SK-N-MC (cell line): ENCODE data around the gene TMEM50B.

Experiments
- EZH2 ChIP-seq: fragments of 200-600 bp; sonication (generic); IDR thresholded peaks from one replicate; pipeline ENCODE4 v1.6.1; 2017; ENCODE audit warnings: antibody characterized with exemption
- POLR2AphosphoS5 ChIP-seq: IDR thresholded peaks from 2 replicates; pipeline ENCODE4 v1.6.1; 2012; ENCODE audit warnings: mild to moderate bottlenecking, low read depth, low read length, borderline replicate concordance

GRCh38 chr21:33403786-33404585, 75.8 kb downstream of the TMEM50B start:
- no peak for TF ChIP-seq EZH2
- TF ChIP-seq POLR2AphosphoS5: no peak
